GM19238 (cell line): Measurements from ENCODE around the gene GALNT18.

Experiments used
- DNase-seq: peaks from one replicate; pipeline ENCODE4 v3.0.0; 2011; ENCODE audit warnings: low spot score; ENCODE audit not compliant: insufficient read length

Gene GALNT18

DNA sequence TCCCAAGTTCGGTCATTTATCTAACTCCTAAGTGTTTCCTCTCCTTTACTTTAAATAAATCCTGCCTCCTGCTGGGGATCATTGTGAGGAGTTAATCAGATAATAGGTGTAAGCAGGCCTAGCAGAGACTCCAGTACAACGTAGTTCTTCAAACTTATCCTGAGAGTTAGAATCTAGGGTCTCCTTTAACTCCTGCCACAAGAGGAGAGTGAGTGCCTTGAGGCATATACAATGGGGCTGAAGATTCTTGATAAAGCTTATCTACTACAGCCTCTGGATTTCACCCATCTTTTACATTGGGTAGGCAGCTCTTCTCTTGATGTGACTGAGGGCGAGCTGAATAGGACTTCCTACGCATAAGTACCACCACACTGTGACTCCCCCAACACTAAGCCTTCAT, 3.1 kb upstream of the GALNT18 start:
- DNase-seq = no peak

GRCh38 chr11:11624204-11624603, 2.4 kb upstream of the GALNT18 start:
- DNase-seq = no peak

DNA sequence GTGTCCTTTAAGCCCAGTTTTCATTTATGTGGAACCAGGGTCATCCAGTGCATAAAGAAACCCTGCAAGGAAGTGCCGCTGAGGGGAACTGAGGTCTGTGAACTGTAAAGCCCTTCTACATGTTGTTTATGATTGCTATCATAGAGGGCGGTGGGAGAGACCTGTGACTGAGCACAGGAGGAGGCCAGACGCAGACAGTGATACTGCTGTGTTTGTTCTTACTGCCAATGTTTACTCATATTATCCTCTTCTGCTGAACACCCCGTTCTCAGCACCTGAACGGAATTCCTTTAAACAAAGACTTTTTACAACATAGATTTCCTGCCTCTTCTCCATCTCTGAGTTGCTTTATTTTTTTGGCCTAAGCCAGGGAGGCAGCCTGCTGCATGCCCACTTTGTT, 967 bp upstream of the GALNT18 start:
- DNase-seq = no peak

DNA sequence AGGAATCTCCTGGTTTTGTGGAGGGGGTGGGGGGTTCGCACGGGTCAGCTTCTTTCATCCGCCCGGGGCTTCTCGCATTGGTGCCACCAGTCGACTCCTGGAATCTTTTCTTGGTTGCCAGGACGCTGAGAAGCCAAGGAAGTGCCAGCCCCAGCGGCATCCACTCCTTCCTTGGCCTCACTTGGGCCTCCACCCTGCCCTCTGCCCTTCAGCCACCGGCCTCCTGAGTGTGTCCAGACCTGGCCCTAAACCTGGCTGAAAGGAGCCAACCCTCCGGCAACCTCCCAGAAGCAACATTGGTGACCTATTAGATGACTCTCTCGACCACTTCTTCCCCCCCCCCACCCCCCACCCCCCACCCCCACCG, 518 bp upstream of the GALNT18 start:
- DNase-seq = no peak

GRCh38 chr11:11620921-11621572, 758 bp downstream of the GALNT18 start:
- peak; percentile 14 for DNase-seq

DNA sequence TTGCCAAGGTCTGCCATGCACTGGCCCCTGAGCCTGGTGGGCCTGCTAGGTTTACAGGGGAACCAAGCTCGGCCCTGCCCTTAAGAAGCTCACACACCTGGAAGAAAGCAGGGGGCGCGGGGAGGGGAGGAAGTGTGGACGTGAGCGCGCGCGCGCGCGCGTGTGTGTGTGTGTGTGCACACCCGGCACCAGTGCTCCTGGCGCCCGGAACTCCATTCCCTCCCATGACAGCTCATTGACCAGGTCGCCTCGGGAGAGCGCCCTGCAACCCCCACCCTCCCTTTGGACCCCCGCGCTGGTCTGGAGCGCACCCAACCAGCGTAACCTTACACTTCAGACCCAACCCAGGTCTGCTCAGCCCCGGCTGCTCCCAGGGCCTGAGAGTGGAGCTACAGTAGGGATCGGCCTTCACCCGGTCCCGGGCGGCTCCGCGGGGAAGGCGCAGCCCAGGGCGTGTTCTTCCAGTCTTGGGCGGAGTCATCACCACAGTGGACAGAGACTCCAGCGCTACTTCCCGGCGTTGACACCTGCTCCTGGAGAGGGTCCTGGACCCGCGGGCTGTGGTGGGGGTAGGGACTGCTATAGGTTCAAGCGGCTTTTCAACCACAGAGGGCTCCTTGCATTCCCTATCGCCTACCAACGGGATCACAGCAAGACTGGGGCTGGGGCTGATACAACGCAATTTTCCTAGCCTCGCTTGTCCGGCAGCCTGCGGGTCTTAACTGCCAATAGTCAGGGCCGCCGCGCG, 1.5 kb downstream of the GALNT18 start:
- DNase-seq = no peak

DNA sequence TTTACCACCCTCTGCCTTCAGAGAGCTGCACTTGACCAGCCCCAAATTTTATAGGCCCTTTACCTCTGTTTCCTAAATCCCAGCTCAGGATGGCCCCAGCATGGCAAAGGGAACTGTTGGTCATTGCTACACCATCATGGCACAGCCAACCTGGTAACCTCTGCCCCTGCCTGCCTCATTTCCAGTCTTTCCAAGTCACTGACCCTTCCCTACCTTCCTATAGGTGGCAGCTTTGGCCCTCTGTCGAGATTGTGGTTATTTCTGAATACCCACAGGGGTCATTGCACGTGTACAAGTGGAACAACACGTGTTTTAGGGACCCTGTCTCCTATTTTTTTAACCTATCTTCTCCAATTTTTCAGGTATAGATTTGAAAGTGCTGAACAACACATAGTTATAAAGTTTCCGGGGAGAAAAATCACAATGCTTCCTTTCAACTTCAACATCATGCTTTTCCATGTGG, 2.8 kb downstream of the GALNT18 start:
- no peak for DNase-seq

DNA sequence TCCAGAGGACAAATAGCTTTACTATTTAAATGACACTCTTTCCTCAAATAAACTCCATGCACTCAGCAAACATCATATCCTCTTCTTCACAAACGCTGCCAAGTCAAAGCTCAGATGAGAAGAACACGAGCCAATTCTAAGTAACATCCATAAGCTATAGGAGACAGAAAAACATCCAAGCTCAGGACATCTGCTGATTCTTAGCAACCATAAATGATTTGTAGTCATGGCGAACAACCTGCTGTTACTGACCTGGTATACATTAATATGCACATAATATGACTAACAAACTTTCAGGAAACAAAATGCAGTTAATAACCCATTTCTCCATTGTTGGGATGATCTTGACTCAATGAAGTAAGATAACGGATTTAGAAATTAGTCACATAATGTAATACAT, 6.7 kb downstream of the GALNT18 start:
- DNase-seq = no peak

DNA sequence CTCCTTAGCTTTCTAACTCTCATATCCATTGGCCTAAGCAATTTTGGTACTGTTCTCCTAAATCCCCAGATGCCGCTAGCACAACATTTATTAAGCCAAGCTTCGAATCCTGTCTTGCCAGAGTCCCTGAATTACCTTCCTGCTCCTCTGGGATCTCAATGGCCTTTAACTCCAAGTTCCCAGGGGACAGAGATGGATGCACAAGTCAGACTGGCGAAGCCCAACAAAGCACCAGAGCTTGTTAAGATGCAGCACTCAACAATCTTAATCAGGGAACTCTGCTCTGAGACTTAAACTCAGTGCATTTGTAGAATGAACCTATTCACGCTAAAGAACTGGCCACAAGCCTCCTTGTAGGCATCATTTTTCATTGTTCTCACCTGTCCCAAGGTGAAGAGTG, 9.4 kb downstream of the GALNT18 start:
- DNase-seq = no peak

- DNase-seq = no peak
These were observed 10.4 kb downstream of the GALNT18 start for GRCh38 chr11:11611381-11611780.

- DNase-seq = no peak
These were observed 13.0 kb downstream of the GALNT18 start for GRCh38 chr11:11608783-11609232.

DNA sequence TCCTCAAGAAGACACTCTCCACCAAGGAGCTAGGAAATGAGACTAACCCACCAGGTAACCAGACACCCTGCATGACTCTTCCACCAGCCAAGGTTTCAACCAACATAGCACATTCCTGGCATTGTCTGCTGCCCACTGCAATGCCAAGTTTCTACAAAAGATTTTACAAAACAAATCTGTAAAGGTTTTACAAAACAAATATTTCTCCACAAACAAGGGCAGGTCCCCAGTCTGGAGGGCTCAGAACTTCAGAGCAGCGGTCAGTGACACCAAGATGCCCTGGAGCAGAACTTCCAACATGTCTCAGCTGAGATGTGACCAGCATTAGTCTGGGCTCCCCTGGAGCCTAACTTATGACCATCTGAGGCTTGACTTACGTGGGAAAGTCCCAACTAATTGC, 14.0 kb downstream of the GALNT18 start:
- no peak for DNase-seq

- DNase-seq = no peak
These were observed 15.9 kb downstream of the GALNT18 start for GRCh38 chr11:11605821-11606450.

GRCh38 chr11:11605181-11605580, 16.6 kb downstream of the GALNT18 start:
- DNase-seq = no peak

- DNase-seq = no peak
These were observed 17.3 kb downstream of the GALNT18 start for GRCh38 chr11:11604370-11604990.

- no peak for DNase-seq
These were observed 19.8 kb downstream of the GALNT18 start for GRCh38 chr11:11602011-11602410.

GRCh38 chr11:11600288-11600687, 21.5 kb downstream of the GALNT18 start:
- no peak for DNase-seq

DNA sequence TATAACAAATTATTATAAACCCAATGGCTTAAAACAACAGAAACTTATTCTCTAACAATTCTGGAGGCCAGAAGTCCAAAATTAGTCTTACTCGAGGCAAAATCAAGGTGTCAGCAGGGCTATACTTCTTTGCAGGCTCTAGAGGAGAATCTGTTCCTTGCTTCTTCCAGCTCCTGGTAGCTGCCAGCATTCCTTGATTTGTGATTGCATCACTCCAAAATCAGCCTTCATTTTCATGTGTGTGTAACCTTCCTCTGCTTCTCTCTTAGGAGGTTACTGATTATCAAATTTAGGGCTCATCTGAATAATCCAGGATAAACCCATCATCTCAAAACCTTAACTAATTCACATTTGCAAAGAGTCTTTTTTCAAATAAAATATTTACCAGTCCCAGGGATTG, 23.6 kb downstream of the GALNT18 start:
- no peak for DNase-seq

DNA sequence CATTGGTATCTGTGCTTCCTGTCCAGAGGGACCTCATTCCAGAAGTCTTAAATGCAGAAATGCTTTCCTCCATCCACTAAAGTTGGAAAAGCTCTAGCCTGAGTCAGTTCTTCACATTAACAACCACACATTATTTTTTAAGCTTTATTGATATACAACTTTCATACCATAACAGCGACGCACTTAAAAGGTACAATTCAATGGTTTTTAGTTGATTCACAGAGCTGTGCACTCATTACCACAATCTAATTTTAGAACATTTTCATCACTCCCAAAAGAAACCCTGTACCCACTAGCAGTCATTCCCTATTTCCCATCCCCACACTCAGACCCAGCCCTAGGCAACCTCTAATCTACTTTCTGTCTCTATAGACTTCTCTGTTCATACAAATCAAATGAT, 27.6 kb downstream of the GALNT18 start:
- DNase-seq = no peak

- no peak for DNase-seq
These were observed 29.6 kb downstream of the GALNT18 start for GRCh38 chr11:11592146-11592684.

GRCh38 chr11:11589437-11589836, 32.4 kb downstream of the GALNT18 start:
- DNase-seq = no peak

- no peak for DNase-seq
These were observed 32.9 kb downstream of the GALNT18 start for GRCh38 chr11:11588891-11589290.
